Natural killer cell treated with Interleukin-12 subunit alpha and Interleukin-12 subunit beta and Interleukin-15 and Interleukin-18, amount 100 ng/mL, for 72 hours (primary cell): ENCODE results near the gene RPS6KA2. TPM values are rescaled to one million over a fixed set of nuclear protein-coding genes. Genes with fewer than 3 reads are reported as not detected.

Source experiments
- ATAC-seq, 2 donors: fragments of 150-1000 bp; cut with Tn5 transposase in 1 of 2; sonication (Bioruptor Pico), chemical (Tn5 transposase) in 1 of 2; 2 replicates each; pipeline ENCODE4 v1.10.0; 2021
- DNase-seq: peaks from one replicate; pipeline ENCODE4 v3.0.0; 2022; ENCODE audit warnings: low spot score
- H3K27ac Mint-ChIP-seq, 2 donors: 1 replicate in 1 of 2; 2 replicates in 1 of 2; pipeline ENCODE4 v1.8.0; 2022; ENCODE audit warnings: mixed read lengths in 2 of 2, mild to moderate bottlenecking in 1 of 2, moderate library complexity in 1 of 2
- H3K27me3 Mint-ChIP-seq, 2 donors: 1 replicate in 1 of 2; 2 replicates in 1 of 2; pipeline ENCODE4 v1.8.0; 2022; ENCODE audit warnings: mixed read lengths in 2 of 2
- H3K36me3 Mint-ChIP-seq: one replicate; pipeline ENCODE4 v1.8.0; 2022; ENCODE audit warnings: mixed read lengths
- H3K4me1 Mint-ChIP-seq, 2 donors: 1 replicate in 1 of 2; 2 replicates in 1 of 2; pipeline ENCODE4 v1.8.0; 2022; ENCODE audit warnings: low read depth in 2 of 2, mixed read lengths in 2 of 2, mild to moderate bottlenecking in 1 of 2
- H3K4me3 Mint-ChIP-seq: one replicate; pipeline ENCODE4 v1.8.0; 2022; ENCODE audit warnings: mixed read lengths
- H3K9me3 Mint-ChIP-seq: 2 replicates; pipeline ENCODE4 v1.8.0; 2022; ENCODE audit warnings: mixed read lengths
- total RNA-seq, 2 donors: library from RNA; stranded (reverse); gene quantifications; one replicate each; pipeline ENCODE4 v1.2.3, GENCODE V29; 2022

RPS6KA2 gene
- total RNA-seq, 2 donors from 2014 or later: 2.8 to 3.8 TPM

DNA sequence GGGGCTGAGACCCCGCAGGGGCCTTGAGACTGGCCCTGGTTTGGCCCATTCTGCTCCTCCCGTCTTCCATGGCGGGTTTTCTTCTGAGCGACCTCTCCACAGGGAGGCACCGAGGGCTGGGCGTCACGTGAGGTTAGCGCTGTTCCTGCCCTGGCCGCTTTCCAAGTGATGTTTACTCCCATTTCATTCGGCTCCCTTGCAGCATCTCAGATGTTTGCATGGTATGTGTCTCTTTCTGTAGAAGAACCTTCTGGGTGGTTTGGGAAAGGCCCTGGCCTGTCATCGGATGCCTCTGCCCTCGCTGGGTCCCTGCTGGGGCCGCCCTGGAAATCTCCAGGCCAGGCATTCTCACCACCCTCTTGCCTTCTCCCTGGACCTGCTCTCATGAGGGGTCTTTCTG is 57.8 kb downstream of the RPS6KA2 start:
- H3K9me3 Mint-ChIP-seq: no peaks in the 10 kb centered on the region
- H3K27ac Mint-ChIP-seq: no peak overlapping the region
- peaks cover 0 to 3% of the 10 kb centered on the region in 2 donors for H3K4me1 Mint-ChIP-seq
- no peak overlapping the region for H3K4me3 Mint-ChIP-seq
- H3K27me3 Mint-ChIP-seq: peaks cover 0 to 6% of the 10 kb centered on the region in 2 donors
- H3K36me3 Mint-ChIP-seq: no peaks in the 10 kb centered on the region
- ATAC-seq (no peak), DNase-seq (no peak)

DNA sequence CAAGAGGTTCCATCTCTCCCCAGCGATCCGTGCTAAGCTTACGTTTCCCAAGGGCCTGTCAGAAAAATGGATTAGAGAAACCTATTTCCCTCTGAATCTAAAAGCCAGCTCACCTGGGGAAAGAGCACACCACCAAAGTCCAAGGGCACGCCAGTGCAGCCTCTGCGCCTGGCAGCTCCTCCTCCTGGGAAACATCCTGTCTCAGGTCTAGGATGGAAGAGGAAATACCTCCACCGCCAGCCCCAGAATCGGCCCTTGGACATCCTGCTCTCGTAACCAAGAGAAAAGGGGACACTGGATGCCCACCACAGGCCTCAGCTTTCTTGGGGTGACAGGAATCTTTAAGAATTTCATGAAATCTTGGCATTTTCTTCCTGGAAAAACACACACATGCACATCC is 59.2 kb downstream of the RPS6KA2 start:
- no peak overlapping the region for H3K27ac Mint-ChIP-seq
- no peaks in the 10 kb centered on the region for H3K9me3 Mint-ChIP-seq
- H3K27me3 Mint-ChIP-seq: peaks cover 0 to 5% of the 10 kb centered on the region in 2 donors
- no peaks in the 10 kb centered on the region for H3K36me3 Mint-ChIP-seq
- DNase-seq (no peak), ATAC-seq (no peak)
- peaks cover 0 to 3% of the 10 kb centered on the region in 2 donors for H3K4me1 Mint-ChIP-seq
- H3K4me3 Mint-ChIP-seq: no peak overlapping the region

DNA sequence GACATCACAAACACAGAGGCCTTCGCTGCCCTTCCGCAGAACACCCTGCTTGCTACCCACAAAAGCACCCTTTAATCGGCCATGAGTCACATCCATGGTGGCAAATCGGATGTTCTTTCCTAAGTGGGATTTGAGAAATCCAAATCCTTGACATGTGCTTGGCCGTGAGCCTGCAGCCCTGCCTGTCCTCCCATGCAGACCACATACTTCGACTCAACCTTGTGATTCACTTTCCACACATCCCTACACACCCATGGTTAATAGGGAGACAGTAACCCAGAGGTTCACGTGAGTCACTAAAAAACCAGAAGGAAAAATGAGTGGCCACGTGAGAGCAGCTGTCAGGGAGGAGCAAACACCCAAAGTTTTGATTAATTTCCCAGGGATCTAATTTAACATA is 59.9 kb downstream of the RPS6KA2 start:
- ATAC-seq (no peak), DNase-seq (no peak)
- H3K9me3 Mint-ChIP-seq: no peaks in the 10 kb centered on the region
- no peaks in the 10 kb centered on the region for H3K27me3 Mint-ChIP-seq
- no peak overlapping the region for H3K4me3 Mint-ChIP-seq
- H3K36me3 Mint-ChIP-seq: no peaks in the 10 kb centered on the region
- H3K4me1 Mint-ChIP-seq: no peaks in the 10 kb centered on the region
- H3K27ac Mint-ChIP-seq: no peak overlapping the region

DNA sequence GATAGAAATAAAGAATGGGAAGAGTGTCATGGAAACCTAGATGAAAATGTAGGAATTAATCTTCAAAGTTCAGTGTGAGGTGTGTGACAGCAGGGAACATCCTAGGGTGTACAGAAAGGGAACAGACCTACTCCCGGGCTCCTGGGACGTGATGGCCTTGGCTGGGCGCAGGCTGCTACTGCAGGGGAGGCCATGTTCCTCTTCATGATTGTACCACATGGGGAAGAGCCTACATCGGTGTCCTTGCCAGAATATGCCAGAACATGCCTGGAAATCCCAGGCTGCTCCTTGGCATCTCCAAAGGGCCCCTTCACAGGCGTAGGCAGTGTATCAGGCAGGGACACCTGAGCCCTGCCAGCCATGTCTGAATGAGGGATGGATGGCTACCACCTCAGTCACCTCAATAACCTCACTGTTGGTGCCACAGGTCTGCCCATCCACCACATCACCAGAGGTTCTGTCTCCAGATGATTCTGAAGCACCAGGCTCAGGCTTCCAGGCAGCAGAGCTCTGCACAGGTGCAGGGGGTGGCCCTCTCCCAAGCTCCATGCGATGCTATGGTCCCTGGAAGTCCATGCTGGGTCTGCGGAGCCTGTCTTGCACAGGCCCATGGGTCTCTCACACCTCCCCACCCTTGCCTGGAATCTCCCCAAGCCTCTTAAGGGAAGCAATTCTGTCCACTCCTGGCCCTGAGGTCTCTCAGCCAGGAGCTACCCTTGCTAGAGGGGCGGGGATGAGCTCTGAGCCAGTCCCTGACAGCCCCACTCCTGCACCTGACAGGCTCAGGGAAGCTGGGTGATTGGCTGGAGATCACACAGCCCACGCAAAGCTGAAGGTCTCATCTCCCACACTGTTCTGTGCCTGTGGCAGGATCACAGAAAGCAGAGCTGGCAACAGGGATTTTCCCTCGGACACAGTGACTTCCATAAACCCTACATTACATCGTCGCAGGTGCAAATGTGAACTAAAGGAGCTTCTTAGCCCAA is 60.7 kb downstream of the RPS6KA2 start:
- no peaks in the 10 kb centered on the region for H3K4me1 Mint-ChIP-seq
- H3K4me3 Mint-ChIP-seq: no peak overlapping the region
- peaks cover 4 to 7% of the 10 kb centered on the region in 2 donors for H3K27me3 Mint-ChIP-seq
- H3K9me3 Mint-ChIP-seq: no peaks in the 10 kb centered on the region
- H3K36me3 Mint-ChIP-seq: no peaks in the 10 kb centered on the region
- no peak overlapping the region for H3K27ac Mint-ChIP-seq
- DNase-seq (no peak), ATAC-seq (peak in 1 of 2 donors; percentile 46)

DNA sequence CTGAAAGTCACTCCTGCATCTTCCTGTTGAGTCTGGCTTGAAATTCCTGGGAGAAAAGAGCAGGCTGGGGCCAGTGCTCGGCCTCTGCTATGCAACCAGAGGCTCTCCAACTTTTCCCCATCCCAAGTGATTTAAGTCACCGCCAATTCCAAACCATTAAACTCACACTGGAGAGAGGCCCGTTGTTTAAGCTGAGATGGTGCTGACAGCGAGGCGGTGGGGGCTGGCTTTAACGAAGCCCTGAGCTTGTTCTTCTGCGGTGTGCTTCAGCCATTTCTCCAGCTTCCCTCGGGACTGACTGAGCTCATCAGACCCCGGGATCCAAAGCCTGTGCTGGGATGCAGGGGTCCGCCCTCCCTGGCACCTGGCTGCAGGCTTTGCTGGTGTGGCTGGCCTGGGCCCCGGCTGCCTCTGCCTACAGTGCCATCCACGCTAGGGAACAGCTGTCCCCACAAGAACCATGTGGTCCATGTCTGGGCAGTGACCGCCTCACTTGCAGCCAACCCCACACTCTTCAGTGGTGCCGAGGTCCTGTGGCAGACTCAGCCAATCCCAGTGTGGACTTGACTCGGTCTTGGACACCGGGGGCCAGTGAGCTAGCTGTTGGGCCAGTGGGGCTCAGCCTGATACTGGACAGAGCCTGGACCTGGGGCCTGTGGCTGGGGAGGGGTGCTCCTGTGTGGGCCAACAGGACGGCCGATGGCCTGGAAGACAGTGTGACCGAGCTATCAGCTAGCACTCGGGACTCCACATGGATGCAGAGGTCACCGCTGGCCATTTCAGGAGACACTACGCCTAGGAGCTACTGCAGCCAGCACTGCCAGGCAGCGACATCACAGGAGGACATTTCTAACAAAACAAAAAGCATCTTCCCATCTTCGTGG is 61.7 kb downstream of the RPS6KA2 start:
- no peaks in the 10 kb centered on the region for H3K36me3 Mint-ChIP-seq
- H3K4me1 Mint-ChIP-seq: no peaks in the 10 kb centered on the region
- no peaks in the 10 kb centered on the region for H3K9me3 Mint-ChIP-seq
- no peak overlapping the region for H3K4me3 Mint-ChIP-seq
- ATAC-seq (peak in 1 of 2 donors; percentile 22), DNase-seq (no peak)
- no peak overlapping the region for H3K27ac Mint-ChIP-seq
- peaks cover 4 to 9% of the 10 kb centered on the region in 2 donors for H3K27me3 Mint-ChIP-seq

DNA sequence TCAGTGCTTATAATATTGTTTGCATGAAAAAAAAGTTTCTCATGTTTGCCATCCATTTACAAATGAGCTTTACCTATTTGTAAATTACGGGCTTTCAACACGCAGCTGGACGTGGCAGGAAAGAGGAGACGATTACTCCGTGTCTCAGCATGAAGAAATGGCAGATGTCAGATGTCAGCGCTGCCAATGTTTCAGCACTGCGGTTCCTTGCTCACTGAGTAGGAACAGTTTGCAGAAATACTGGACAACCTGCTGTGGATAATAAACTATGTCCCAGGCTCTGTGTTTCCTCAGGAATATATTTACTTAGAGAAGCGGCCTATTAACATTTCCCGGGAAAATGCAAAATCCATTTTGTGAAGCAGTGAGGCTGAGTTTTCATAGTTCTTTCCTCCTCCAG is 63.2 kb downstream of the RPS6KA2 start:
- Mint-ChIP-seq H3K4me3 (no peak overlapping the region), H3K27ac (no peak overlapping the region), H3K36me3 (no peaks in the 10 kb centered on the region), H3K4me1 (no peaks in the 10 kb centered on the region), H3K9me3 (no peaks in the 10 kb centered on the region), H3K27me3 (peaks cover 4 to 9% of the 10 kb centered on the region in 2 donors)
- no peak for ATAC-seq
- DNase-seq: no peak

DNA sequence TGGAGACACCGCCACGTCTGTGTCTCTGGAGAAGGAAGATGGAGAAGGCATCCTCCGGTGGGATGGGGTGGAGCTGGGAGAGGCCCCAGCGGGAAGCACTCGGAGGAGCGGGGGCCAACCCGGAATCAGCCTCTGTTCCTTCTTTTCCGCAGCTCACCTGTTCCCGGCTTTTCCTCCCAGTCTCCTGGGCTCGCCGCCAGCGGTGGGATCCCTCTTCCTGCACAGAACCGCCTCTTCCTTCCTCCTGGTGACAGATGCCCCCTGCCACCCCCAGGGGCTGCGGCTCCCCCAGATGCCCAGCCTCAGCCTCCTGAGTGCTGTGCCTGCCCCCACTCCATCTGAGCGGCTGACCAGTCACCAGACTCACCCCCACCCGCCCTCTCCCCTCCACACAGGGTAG is 63.9 kb downstream of the RPS6KA2 start:
- no peak for ATAC-seq
- no peaks in the 10 kb centered on the region for H3K36me3 Mint-ChIP-seq
- H3K4me1 Mint-ChIP-seq: no peaks in the 10 kb centered on the region
- no peak overlapping the region for H3K4me3 Mint-ChIP-seq
- H3K9me3 Mint-ChIP-seq: no peaks in the 10 kb centered on the region
- no peak overlapping the region for H3K27ac Mint-ChIP-seq
- no peak for DNase-seq
- H3K27me3 Mint-ChIP-seq: peaks cover 4 to 9% of the 10 kb centered on the region in 2 donors

DNA sequence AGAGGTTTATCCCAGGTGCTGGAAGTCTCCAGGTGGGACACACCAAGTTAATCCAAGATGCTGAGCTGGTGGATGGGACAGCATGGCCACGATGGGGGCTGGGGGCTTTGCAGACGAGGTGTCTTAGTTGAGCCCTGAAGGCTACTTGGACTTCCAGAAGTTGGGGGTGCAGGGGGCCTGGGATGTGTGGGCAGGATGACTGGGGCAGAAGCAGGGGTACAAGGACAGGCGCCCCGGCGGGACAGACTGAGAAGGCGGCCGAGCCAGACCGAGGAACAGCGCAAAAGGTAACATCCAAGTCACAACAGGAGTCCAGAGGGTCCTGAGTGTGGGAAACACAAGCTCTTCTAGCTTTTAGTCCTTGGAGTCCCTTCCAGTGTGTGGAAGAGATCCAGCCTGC is 64.3 kb downstream of the RPS6KA2 start:
- no peak for DNase-seq
- Mint-ChIP-seq H3K9me3 (no peaks in the 10 kb centered on the region), H3K27me3 (peaks cover 4 to 9% of the 10 kb centered on the region in 2 donors), H3K27ac (no peak overlapping the region), H3K4me3 (no peak overlapping the region), H3K4me1 (no peaks in the 10 kb centered on the region), H3K36me3 (no peaks in the 10 kb centered on the region)
- ATAC-seq: no peak

DNA sequence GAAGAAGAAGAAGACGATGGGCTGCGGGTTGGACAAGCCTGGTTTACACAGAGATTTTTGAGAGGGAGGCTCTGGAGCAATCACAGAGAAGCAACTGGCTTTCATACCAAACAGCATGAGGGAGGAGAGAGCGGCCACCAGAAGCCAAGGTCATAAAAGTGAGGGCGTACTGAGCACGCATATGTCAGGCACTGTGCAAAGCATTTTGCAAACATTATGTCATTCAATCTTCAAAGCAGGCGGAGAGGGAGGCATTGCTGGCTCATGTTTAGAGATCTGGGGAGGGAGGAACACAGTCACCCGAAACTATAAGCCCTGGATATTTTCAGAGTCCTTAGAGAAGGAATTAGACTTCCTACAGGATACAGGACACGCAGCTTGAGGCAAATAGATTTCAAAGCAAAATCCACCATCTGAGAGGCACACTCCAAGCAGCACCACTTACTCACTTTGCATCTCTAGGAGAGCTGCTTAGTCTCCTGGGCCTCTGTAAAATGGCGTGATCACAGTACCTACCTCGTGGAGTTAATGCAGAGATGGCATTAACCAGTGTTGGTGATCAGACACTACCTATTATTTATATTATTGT is 65.2 kb downstream of the RPS6KA2 start:
- ATAC-seq (no peak), DNase-seq (no peak)
- H3K27ac Mint-ChIP-seq: no peak overlapping the region
- H3K4me3 Mint-ChIP-seq: no peak overlapping the region
- H3K9me3 Mint-ChIP-seq: no peaks in the 10 kb centered on the region
- H3K36me3 Mint-ChIP-seq: no peaks in the 10 kb centered on the region
- H3K27me3 Mint-ChIP-seq: peaks cover 9 to 14% of the 10 kb centered on the region in 2 donors
- peaks cover 0 to 5% of the 10 kb centered on the region in 2 donors for H3K4me1 Mint-ChIP-seq

DNA sequence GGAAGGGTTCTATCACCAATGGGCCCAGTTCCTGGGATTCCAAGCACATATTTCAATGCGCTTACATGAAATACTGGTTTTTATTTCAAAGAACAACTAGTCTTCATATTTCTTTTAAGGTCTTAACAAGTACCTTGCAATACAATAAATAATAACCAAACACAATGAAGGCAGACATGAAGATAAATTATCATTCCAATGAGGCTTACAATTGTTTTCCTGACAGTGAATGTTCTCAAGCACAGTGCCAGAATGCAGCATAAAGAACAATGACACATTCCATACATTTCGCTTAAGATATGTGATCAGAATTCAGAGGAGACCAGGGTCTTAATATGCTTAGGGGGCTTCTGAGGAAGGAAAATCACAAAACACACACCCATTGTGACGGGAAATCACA is 66.8 kb downstream of the RPS6KA2 start:
- H3K9me3 Mint-ChIP-seq: no peaks in the 10 kb centered on the region
- ATAC-seq: no peak
- H3K36me3 Mint-ChIP-seq: no peaks in the 10 kb centered on the region
- H3K4me1 Mint-ChIP-seq: peaks cover 0 to 10% of the 10 kb centered on the region in 2 donors
- no peak overlapping the region for H3K27ac Mint-ChIP-seq
- DNase-seq: no peak
- no peak overlapping the region for H3K4me3 Mint-ChIP-seq
- peaks cover 14 to 22% of the 10 kb centered on the region in 2 donors for H3K27me3 Mint-ChIP-seq

DNA sequence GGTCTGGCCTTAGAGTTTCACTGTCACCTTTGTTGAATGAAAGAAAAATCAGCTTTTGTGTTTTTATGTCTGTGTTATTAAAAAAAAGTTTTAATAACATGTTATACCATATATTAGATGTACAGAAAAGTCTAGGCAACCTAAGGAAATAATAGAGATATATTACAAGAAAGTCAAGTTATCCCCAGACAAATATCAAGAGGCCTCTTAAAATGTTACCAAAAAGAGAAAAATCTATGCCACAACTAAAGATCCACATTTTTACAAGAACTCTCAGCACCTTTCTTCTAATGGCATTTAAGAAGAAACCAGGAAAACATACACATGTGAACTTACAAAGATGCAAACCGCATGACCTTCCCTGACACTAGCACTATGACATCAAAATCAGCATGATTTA is 67.4 kb downstream of the RPS6KA2 start:
- Mint-ChIP-seq H3K36me3 (no peaks in the 10 kb centered on the region), H3K4me3 (no peak overlapping the region), H3K4me1 (peaks cover 0 to 10% of the 10 kb centered on the region in 2 donors), H3K27ac (no peak overlapping the region), H3K9me3 (no peaks in the 10 kb centered on the region), H3K27me3 (peaks cover 14 to 22% of the 10 kb centered on the region in 2 donors)
- no peak for DNase-seq
- no peak for ATAC-seq

DNA sequence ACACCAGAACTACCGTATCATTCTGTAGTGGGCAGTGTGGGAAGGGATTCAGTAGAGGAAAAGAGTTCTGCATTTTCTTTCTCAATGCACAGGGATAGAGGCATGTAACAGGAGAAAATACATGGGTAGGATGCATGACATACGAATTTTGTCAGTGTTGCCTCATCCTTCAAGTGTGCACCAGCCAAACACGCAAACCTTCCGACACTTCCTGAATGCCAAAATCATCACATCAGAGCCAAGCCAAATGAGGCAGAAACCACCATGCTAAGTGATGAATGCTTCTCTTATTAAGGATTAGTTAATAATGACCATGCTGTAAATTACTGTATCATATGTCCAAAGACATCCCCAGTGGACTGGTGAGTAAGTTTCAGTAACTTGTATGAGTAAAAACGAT is 67.8 kb downstream of the RPS6KA2 start:
- DNase-seq (no peak), ATAC-seq (no peak)
- Mint-ChIP-seq H3K4me3 (no peak overlapping the region), H3K27me3 (peaks cover 14 to 22% of the 10 kb centered on the region in 2 donors), H3K4me1 (peaks cover 0 to 10% of the 10 kb centered on the region in 2 donors), H3K36me3 (no peaks in the 10 kb centered on the region), H3K27ac (no peak overlapping the region), H3K9me3 (no peaks in the 10 kb centered on the region)

DNA sequence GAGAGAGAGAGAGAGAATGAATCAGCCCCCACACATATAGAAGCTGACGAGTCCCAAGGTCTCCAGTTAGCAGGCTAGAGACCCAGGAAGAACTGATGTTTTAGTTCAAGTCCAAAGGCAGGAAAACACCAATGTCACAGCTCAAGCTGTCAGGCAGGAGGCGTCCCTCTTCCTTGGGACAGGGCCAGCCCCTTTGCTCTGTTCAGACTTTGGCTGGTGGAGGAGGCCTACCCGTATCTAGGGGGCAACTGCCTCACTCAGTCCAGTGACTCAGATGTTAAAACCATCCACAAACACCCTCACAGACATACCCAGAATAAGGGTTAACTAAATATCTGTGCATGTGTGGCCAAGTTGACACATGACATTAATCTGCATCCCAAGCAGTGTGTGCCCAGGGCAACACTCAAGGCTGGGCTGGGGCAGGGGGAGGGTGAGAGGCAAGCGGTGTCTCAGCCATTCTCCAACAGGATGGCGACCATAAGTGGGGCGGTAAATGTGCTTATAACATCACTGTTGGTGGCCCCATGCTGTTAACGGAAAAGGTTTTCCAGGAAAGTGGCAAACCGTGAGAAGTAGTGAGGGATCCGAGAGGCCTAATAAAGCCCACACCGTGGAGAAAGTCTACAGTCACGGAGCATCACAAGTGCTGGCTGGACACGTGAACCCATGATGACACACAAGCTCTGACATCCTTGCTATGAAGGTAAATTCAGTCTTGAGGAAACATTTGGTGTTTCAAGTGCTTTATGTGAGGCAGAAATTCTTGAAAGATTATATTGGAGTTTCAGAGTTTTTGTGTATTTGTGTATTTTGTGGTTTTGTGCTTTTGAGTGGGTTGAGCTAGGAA is 68.7 kb downstream of the RPS6KA2 start:
- H3K9me3 Mint-ChIP-seq: no peaks in the 10 kb centered on the region
- ATAC-seq (no peak), DNase-seq (no peak)
- H3K27me3 Mint-ChIP-seq: peaks cover 14 to 22% of the 10 kb centered on the region in 2 donors
- H3K4me3 Mint-ChIP-seq: no peak overlapping the region
- H3K4me1 Mint-ChIP-seq: peaks cover 0 to 10% of the 10 kb centered on the region in 2 donors
- no peaks in the 10 kb centered on the region for H3K36me3 Mint-ChIP-seq
- H3K27ac Mint-ChIP-seq: no peak overlapping the region
